Mesenchymal stem cell (in vitro differentiated cells and primary cell): Measurements from ENCODE around the gene ZNF236.

ENCODE experiments used
- DNase-seq: peaks from one replicate; pipeline ENCODE4 v3.0.0-alpha.2; 2013
- H2AFZ ChIP-seq: one replicate; pipeline ENCODE4 v1.6.1; 2013; ENCODE audit warnings: low read depth, mild to moderate bottlenecking, control low read depth, inconsistent platforms, low read length, moderate library complexity
- H2AK5ac ChIP-seq: 2 replicates; pipeline ENCODE4 v1.6.1; 2013; ENCODE audit warnings: low read length, moderate library complexity, mild to moderate bottlenecking, inconsistent platforms; ENCODE audit not compliant: severe bottlenecking
- H2BK120ac ChIP-seq: one replicate; pipeline ENCODE4 v1.6.1; 2013; ENCODE audit warnings: low read depth, mild to moderate bottlenecking, inconsistent platforms, low read length, moderate library complexity
- H2BK12ac ChIP-seq, 2 experiments: one replicate each; pipeline ENCODE4 v1.6.1; 2013; ENCODE audit warnings: inconsistent platforms in 2 of 2, low read length in 2 of 2, mild to moderate bottlenecking in 2 of 2, moderate library complexity in 2 of 2, control low read depth in 1 of 2
- H2BK15ac ChIP-seq: one replicate; pipeline ENCODE4 v1.6.1; 2013; ENCODE audit warnings: mild to moderate bottlenecking, low read depth, inconsistent platforms; ENCODE audit not compliant: poor library complexity, severe bottlenecking
- H2BK5ac ChIP-seq: 2 replicates; pipeline ENCODE4 v1.6.1; 2013; ENCODE audit warnings: low read depth, mild to moderate bottlenecking, low read length, control low read depth, inconsistent platforms; ENCODE audit not compliant: poor library complexity, severe bottlenecking
- H3K14ac ChIP-seq, 2 experiments: one replicate each; pipeline ENCODE4 v1.6.1; 2013; ENCODE audit warnings: inconsistent platforms in 2 of 2, low read length in 2 of 2, control low read depth in 1 of 2, mild to moderate bottlenecking in 1 of 2, moderate library complexity in 1 of 2
- H3K18ac ChIP-seq, 2 experiments: one replicate each; pipeline ENCODE4 v1.6.1; 2013; ENCODE audit warnings: inconsistent platforms in 2 of 2, low read length in 2 of 2, control low read depth in 1 of 2, low read depth in 1 of 2, mild to moderate bottlenecking in 1 of 2
- H3K23ac ChIP-seq, 2 experiments: one replicate each; pipeline ENCODE4 v1.6.1; 2013; ENCODE audit warnings: inconsistent platforms in 2 of 2, low read length in 2 of 2, mild to moderate bottlenecking in 2 of 2, moderate library complexity in 2 of 2, control low read depth in 1 of 2
- H3K27ac ChIP-seq: 2 replicates; pipeline ENCODE4 v1.5.1; 2013; ENCODE audit warnings: mild to moderate bottlenecking, moderate library complexity, low read length, control low read depth, inconsistent platforms; ENCODE audit not compliant: poor library complexity, severe bottlenecking
- H3K27me3 ChIP-seq, 2 experiments: 2 replicates each; pipeline versions ENCODE4 v1.6.1 to v1.7.0; 2013; ENCODE audit warnings: low read length in 2 of 2, mild to moderate bottlenecking in 2 of 2, moderate library complexity in 2 of 2, control low read depth in 1 of 2, inconsistent platforms in 1 of 2; ENCODE audit not compliant: control insufficient read depth in 1 of 2, insufficient read depth in 1 of 2
- H3K36me3 ChIP-seq, 2 experiments: 2 replicates each; pipeline versions ENCODE4 v1.6.1 to v1.7.0; 2013; ENCODE audit warnings: low read length in 2 of 2, control low read depth in 1 of 2, inconsistent platforms in 1 of 2, low read depth in 1 of 2, mild to moderate bottlenecking in 1 of 2; ENCODE audit not compliant: insufficient read depth in 2 of 2, control insufficient read depth in 1 of 2
- H3K4ac ChIP-seq, 2 experiments: one replicate each; pipeline ENCODE4 v1.6.1; 2013; ENCODE audit warnings: inconsistent platforms in 2 of 2, low read length in 2 of 2, mild to moderate bottlenecking in 2 of 2, moderate library complexity in 2 of 2, control low read depth in 1 of 2, low read depth in 1 of 2
- H3K4me1 ChIP-seq: 2 replicates; pipeline ENCODE4 v1.6.1; 2013; ENCODE audit warnings: low read depth, low read length, control low read depth; ENCODE audit not compliant: control insufficient read depth, insufficient read depth
- H3K4me2 ChIP-seq: 2 replicates; pipeline ENCODE4 v1.6.1; 2013; ENCODE audit warnings: low read length, mild to moderate bottlenecking, inconsistent platforms; ENCODE audit not compliant: poor library complexity, severe bottlenecking
- H3K4me3 ChIP-seq, 2 experiments: 2 replicates each; pipeline versions ENCODE4 v1.5.1 to v1.7.0; 2013; ENCODE audit warnings: low read length in 2 of 2, mild to moderate bottlenecking in 2 of 2, control low read depth in 1 of 2, low read depth in 1 of 2; ENCODE audit not compliant: insufficient read depth in 1 of 2
- H3K79me1 ChIP-seq: replicated peaks from 2 replicates; pipeline ENCODE4 v1.6.1; 2013; ENCODE audit warnings: mild to moderate bottlenecking, control low read depth, low read length, inconsistent platforms; ENCODE audit not compliant: poor library complexity, severe bottlenecking
- H3K9ac ChIP-seq: 2 replicates; pipeline ENCODE4 v1.7.0; 2013; ENCODE audit warnings: mild to moderate bottlenecking, low read length, moderate library complexity
- H3K9me3 ChIP-seq: 2 replicates; pipeline ENCODE4 v1.7.0; 2013; ENCODE audit warnings: mild to moderate bottlenecking, low read length; ENCODE audit not compliant: control insufficient read depth
- H4K8ac ChIP-seq: one replicate; pipeline ENCODE4 v1.6.1; 2013; ENCODE audit warnings: inconsistent platforms, mild to moderate bottlenecking, low read length, moderate library complexity
- H4K91ac ChIP-seq: one replicate; pipeline ENCODE4 v1.6.1; 2013; ENCODE audit warnings: mild to moderate bottlenecking, low read length, inconsistent platforms
- WGBS: methylation state at CpG from one replicate; pipeline ENCODE4 v1.1.7; 2013; ENCODE audit warnings: mixed read lengths; 5-methylcytosine and 5-hydroxymethylcytosine counted together

Gene ZNF236

DNA sequence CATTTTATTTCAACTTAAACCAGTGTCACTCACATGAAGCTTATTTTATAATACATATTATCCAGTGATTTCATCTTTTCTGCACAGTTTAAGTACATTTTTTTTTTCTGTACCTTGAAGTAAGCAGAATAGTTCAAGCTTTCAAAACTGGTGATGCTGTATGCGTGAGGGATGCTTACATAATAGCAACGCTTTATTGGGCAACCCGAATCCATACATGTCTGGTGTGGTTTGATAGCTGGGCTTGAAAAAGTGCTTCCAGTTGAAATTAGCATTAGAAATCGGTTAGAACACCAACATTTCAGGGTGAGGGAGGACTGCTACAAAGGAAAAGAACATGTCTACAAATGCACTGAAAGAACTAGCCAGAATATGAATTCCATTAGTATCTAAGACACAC, 192.8 kb downstream of the ZNF236 start:
- no peak overlapping the region for H2BK12ac ChIP-seq
- H3K4ac ChIP-seq = no peak overlapping the region
- no peak overlapping the region for H2BK120ac ChIP-seq
- H3K4me3 ChIP-seq = no peak overlapping the region
- no peak overlapping the region for H4K8ac ChIP-seq
- H3K27ac ChIP-seq = no peak overlapping the region
- WGBS = 96% methylated on average over 4 of the region's 4 CpGs
- H3K9me3 ChIP-seq = no peaks in the 10 kb centered on the region
- no peak overlapping the region for H3K23ac ChIP-seq
- no peak overlapping the region for H3K9ac ChIP-seq
- H3K27me3 ChIP-seq = no peaks in the 10 kb centered on the region
- peaks cover 21 to 39% of the 10 kb centered on the region in 2 experiments for H3K36me3 ChIP-seq
- no peak overlapping the region for H3K4me2 ChIP-seq
- H4K91ac ChIP-seq = no peak overlapping the region
- H3K14ac ChIP-seq = no peak overlapping the region
- H3K18ac ChIP-seq = no peak overlapping the region
- DNase-seq = no peak
- H2BK5ac ChIP-seq = no peak overlapping the region
- no peak overlapping the region for H2AK5ac ChIP-seq
- H2BK15ac ChIP-seq = no peak overlapping the region
- no peaks in the 10 kb centered on the region for H3K4me1 ChIP-seq
- no peak overlapping the region for H2AFZ ChIP-seq
- peaks cover 11% of the 10 kb centered on the region for H3K79me1 ChIP-seq

- H3K18ac ChIP-seq = no peak overlapping the region
- H3K9ac ChIP-seq = no peak overlapping the region
- no peak overlapping the region for H2BK12ac ChIP-seq
- H2BK5ac ChIP-seq = no peak overlapping the region
- no peak overlapping the region for H3K4ac ChIP-seq
- H3K27ac ChIP-seq = no peak overlapping the region
- no peaks in the 10 kb centered on the region for H3K4me1 ChIP-seq
- DNase-seq = no peak
- H3K27me3 ChIP-seq = no peaks in the 10 kb centered on the region
- H4K8ac ChIP-seq = no peak overlapping the region
- no peak overlapping the region for H2BK120ac ChIP-seq
- no peak overlapping the region for H2BK15ac ChIP-seq
- H4K91ac ChIP-seq = no peak overlapping the region
- H3K14ac ChIP-seq = no peak overlapping the region
- no peak overlapping the region for H3K23ac ChIP-seq
- H3K9me3 ChIP-seq = no peaks in the 10 kb centered on the region
- no peak overlapping the region for H3K4me3 ChIP-seq
- H2AK5ac ChIP-seq = no peak overlapping the region
- H3K36me3 ChIP-seq = peaks cover 26 to 36% of the 10 kb centered on the region in 2 experiments
- peaks cover 15% of the 10 kb centered on the region for H3K79me1 ChIP-seq
- no peak overlapping the region for H2AFZ ChIP-seq
- no peak overlapping the region for H3K4me2 ChIP-seq
- 87% methylated on average over 16 of the region's 16 CpGs for WGBS
Measured at GRCh38 chr18:77015771-77016710, 193.7 kb downstream of the ZNF236 start.

- 94% methylated on average over 16 of the region's 16 CpGs for WGBS
- Histone ChIP-seq H2BK12ac (no peak overlapping the region), H2AFZ (no peak overlapping the region), H3K9me3 (no peaks in the 10 kb centered on the region), H3K79me1 (peaks cover 14% of the 10 kb centered on the region), H3K36me3 (peaks cover 26 to 27% of the 10 kb centered on the region in 2 experiments), H3K18ac (no peak overlapping the region), H3K23ac (no peak overlapping the region), H4K8ac (no peak overlapping the region), H2AK5ac (no peak overlapping the region), H3K4me2 (no peak overlapping the region), H2BK5ac (no peak overlapping the region), H3K9ac (no peak overlapping the region), H3K4me1 (no peaks in the 10 kb centered on the region), H4K91ac (no peak overlapping the region), H3K4ac (no peak overlapping the region), H3K27ac (no peak overlapping the region), H3K14ac (no peak overlapping the region), H3K4me3 (no peak overlapping the region), H2BK15ac (no peak overlapping the region), H2BK120ac (no peak overlapping the region), H3K27me3 (no peaks in the 10 kb centered on the region)
- no peak for DNase-seq
Measured at GRCh38 chr18:77016936-77017335, 194.6 kb downstream of the ZNF236 start.

DNA sequence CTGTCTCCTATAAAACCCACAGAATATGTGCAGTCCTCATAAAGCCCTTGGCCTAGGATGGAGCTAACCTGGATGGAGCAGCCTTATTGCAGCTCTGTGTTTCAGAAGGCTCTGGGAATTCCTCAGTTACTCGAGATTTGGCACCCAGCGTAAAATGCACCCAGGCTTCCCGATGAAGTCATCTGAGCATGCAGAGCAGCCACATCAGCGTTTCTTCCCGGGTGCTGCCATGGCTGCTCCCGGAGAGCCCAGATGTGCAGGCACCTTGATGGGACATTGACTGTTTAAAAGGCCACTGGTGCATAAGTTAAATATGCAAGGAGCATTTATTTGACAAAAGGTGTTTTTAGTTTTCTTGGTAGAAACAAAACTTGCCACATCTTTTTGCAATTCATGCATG, 195.0 kb downstream of the ZNF236 start:
- peaks cover 14% of the 10 kb centered on the region for H3K79me1 ChIP-seq
- no peak overlapping the region for H3K14ac ChIP-seq
- H2BK15ac ChIP-seq = no peak overlapping the region
- no peak overlapping the region for H3K4me2 ChIP-seq
- H3K9ac ChIP-seq = no peak overlapping the region
- no peak overlapping the region for H2AFZ ChIP-seq
- H4K91ac ChIP-seq = no peak overlapping the region
- H4K8ac ChIP-seq = no peak overlapping the region
- no peaks in the 10 kb centered on the region for H3K27me3 ChIP-seq
- H2BK12ac ChIP-seq = no peak overlapping the region
- no peak overlapping the region for H2BK5ac ChIP-seq
- H3K4me3 ChIP-seq = no peak overlapping the region
- no peak overlapping the region for H2AK5ac ChIP-seq
- peaks cover 2% of the 10 kb centered on the region for H3K4me1 ChIP-seq
- H3K9me3 ChIP-seq = no peaks in the 10 kb centered on the region
- no peak overlapping the region for H3K23ac ChIP-seq
- DNase-seq = no peak
- H2BK120ac ChIP-seq = no peak overlapping the region
- peaks cover 23 to 24% of the 10 kb centered on the region in 2 experiments for H3K36me3 ChIP-seq
- WGBS = 90% methylated on average over 6 of the region's 6 CpGs
- no peak overlapping the region for H3K4ac ChIP-seq
- no peak overlapping the region for H3K18ac ChIP-seq
- H3K27ac ChIP-seq = no peak overlapping the region
